HepG2 (cell line): Measurements from ENCODE around the gene MATN1. TPM values are rescaled to one million over a fixed set of nuclear protein-coding genes. Genes with fewer than 3 reads are reported as not detected.

Source experiments
- RFXAP ChIP-seq: sonication (generic); formaldehyde crosslinking; IDR thresholded peaks from 2 replicates; pipeline ENCODE4 v1.4.0; 2020; ENCODE audit warnings: missing genetic modification reagents, borderline replicate concordance
- RNF219 ChIP-seq: sonication (generic); formaldehyde crosslinking; IDR thresholded peaks from 2 replicates; pipeline ENCODE4 v1.5.0; 2020; ENCODE audit warnings: mild to moderate bottlenecking, missing genetic modification reagents
- SIX1 ChIP-seq: sonication (generic); formaldehyde crosslinking; IDR thresholded peaks from 2 replicates; pipeline ENCODE4 v1.4.0; 2020; ENCODE audit warnings: missing genetic modification reagents, borderline replicate concordance
- TAF1 ChIP-seq: sonication (generic); formaldehyde crosslinking; IDR thresholded peaks from 2 replicates; pipeline ENCODE4 v1.4.0; 2020; ENCODE audit warnings: missing genetic modification reagents
- ZNF512 ChIP-seq: sonication (generic); formaldehyde crosslinking; IDR thresholded peaks from 2 replicates; pipeline ENCODE4 v1.4.0; 2020; ENCODE audit warnings: mild to moderate bottlenecking, missing genetic modification reagents
- ZNF605 ChIP-seq: sonication (generic); formaldehyde crosslinking; IDR thresholded peaks from 2 replicates; pipeline ENCODE4 v1.8.0; 2022; ENCODE audit warnings: mild to moderate bottlenecking, missing genetic modification reagents
- ZNF761 ChIP-seq: sonication (generic); formaldehyde crosslinking; conservative IDR thresholded peaks from 2 replicates; pipeline ENCODE4 v1.4.0; 2020; ENCODE audit warnings: mild to moderate bottlenecking, missing genetic modification reagents
- ZSCAN21 ChIP-seq: sonication (generic); formaldehyde crosslinking; IDR thresholded peaks from 2 replicates; pipeline ENCODE4 v1.8.0; 2022; ENCODE audit warnings: mild to moderate bottlenecking, missing genetic modification reagents, moderate library complexity, borderline replicate concordance
- ZUFSP ChIP-seq: sonication (generic); formaldehyde crosslinking; IDR thresholded peaks from 2 replicates; pipeline ENCODE4 v1.9.0; 2021; ENCODE audit warnings: missing genetic modification reagents, mild to moderate bottlenecking, borderline replicate concordance
- polyA plus RNA-seq, 8 experiments: library from polyadenylated mRNA; depleted of rRNA in 3 of 8; stranded (reverse) in 7 of 8; unstranded in 1 of 8; fragments of >200 nt; fragmentation: Illumina TruSeq in 4 of 8; extraction: Trizol in 4 of 8; gene quantifications; 2 replicates each; pipeline versions ENCODE4 v1.2.1 to v1.2.3, GENCODE V29; 2011 to 2016; ENCODE audit warnings: low read depth in 4 of 8, missing spikeins in 1 of 8, mixed read lengths in 1 of 8; ENCODE audit not compliant: insufficient read depth in 1 of 8
- total RNA-seq, 5 experiments: library from RNA; depleted of rRNA; stranded (reverse); fragments of >200 nt; fragmentation: Illumina TruSeq; extraction: Trizol; gene quantifications; 2 replicates each; pipeline ENCODE4 v1.2.3, GENCODE V29; 2016; ENCODE audit warnings: low read depth in 1 of 5
- TF ChIP-seq, protein P1 (sequence below): sonication (generic); formaldehyde crosslinking; IDR thresholded peaks from 2 replicates; pipeline ENCODE4 v1.4.0; 2020; ENCODE audit warnings: missing genetic modification reagents
- TF ChIP-seq, protein P2 (sequence below): IDR thresholded peaks from 2 replicates; pipeline ENCODE4 v1.6.1; 2016; ENCODE audit warnings: missing genetic modification reagents, missing compliant biosample characterization

Gene MATN1
- total and polyA plus RNA-seq, 2 of the 13 experiments (the other 11 are each of a cell fraction or from before 2014, with no cell fraction given): 0.04 to 0.05 TPM

GRCh38 chr1:30725450-30726095 is 2.2 kb upstream of the MATN1 start (continued):
- TF ChIP-seq, protein P1, sequence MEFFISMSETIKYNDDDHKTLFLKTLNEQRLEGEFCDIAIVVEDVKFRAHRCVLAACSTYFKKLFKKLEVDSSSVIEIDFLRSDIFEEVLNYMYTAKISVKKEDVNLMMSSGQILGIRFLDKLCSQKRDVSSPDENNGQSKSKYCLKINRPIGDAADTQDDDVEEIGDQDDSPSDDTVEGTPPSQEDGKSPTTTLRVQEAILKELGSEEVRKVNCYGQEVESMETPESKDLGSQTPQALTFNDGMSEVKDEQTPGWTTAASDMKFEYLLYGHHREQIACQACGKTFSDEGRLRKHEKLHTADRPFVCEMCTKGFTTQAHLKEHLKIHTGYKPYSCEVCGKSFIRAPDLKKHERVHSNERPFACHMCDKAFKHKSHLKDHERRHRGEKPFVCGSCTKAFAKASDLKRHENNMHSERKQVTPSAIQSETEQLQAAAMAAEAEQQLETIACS (CRISPR knock-in tag): no peak
- TF ChIP-seq TAF1 (CRISPR knock-in tag) (no peak), ZUFSP (no peak), ZNF761 (CRISPR knock-in tag) (no peak), SIX1 (CRISPR knock-in tag) (no peak), ZSCAN21 (no peak), ZNF605 (CRISPR knock-in tag) (no peak), RFXAP (CRISPR knock-in tag) (no peak), ZNF512 (CRISPR knock-in tag) (no peak), RNF219 (CRISPR knock-in tag) (no peak)
- TF ChIP-seq, protein P2, sequence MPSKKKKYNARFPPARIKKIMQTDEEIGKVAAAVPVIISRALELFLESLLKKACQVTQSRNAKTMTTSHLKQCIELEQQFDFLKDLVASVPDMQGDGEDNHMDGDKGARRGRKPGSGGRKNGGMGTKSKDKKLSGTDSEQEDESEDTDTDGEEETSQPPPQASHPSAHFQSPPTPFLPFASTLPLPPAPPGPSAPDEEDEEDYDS (CRISPR knock-in tag): no peak
- TF ChIP-seq, all 625 proteins: peak for 0
